IMR-90 (cell line): ENCODE measurements around the gene S100A1. TPM values are rescaled to one million over a fixed set of nuclear protein-coding genes. Genes with fewer than 3 reads are reported as not detected.

Source experiments
- ATAC-seq: fragments of 200-7000 bp; cut with Tn5 transposase; 2 replicates; pipeline ENCODE4 v1.9.1; 2020; ENCODE audit warnings: low read depth, mild to moderate bottlenecking, moderate library complexity
- BruUV-seq: library from RNA; stranded (reverse); fragments of 400-500 nt; replicated peaks from 2 replicates; lab custom pipeline; 2021; lab: Mats Ljungman, UMichigan
- CTCF ChIA-PET: fragments of 300-600 bp; formaldehyde crosslinking; extraction: SDS; loops from one replicate; lab custom pipeline; 2021; ENCODE audit warnings: antibody characterized with exemption; lab: Yijun Ruan, JAX
- POLR2A ChIA-PET: fragments of 300-600 bp; sonication (Branson Sonifier 250); formaldehyde crosslinking; loops from one replicate; lab custom pipeline; 2022; ENCODE audit warnings: antibody characterized with exemption; ENCODE audit not compliant: unreplicated experiment; lab: Charles Lee
- DNase-seq: peaks from one replicate; pipeline ENCODE4 v3.0.0; 2013
- H2AFZ ChIP-seq: replicated peaks from 2 replicates; pipeline ENCODE3; 2013; ENCODE audit warnings: low read length, mild to moderate bottlenecking; ENCODE audit not compliant: poor library complexity
- H2AK5ac ChIP-seq: 2 replicates; pipeline ENCODE4 v1.6.1; 2013; ENCODE audit warnings: low read depth, low read length, inconsistent platforms
- H2AK9ac ChIP-seq: replicated peaks from 2 replicates; pipeline ENCODE3; 2013; ENCODE audit warnings: mild to moderate bottlenecking, low read depth, low read length, moderate library complexity; ENCODE audit not compliant: poor library complexity
- H2BK120ac ChIP-seq: 2 replicates; pipeline ENCODE4 v1.6.1; 2013; ENCODE audit warnings: low read depth, low read length, inconsistent platforms
- H2BK15ac ChIP-seq: 3 replicates; pipeline ENCODE4 v1.6.1; 2013; ENCODE audit warnings: low read depth, low read length, inconsistent platforms
- H2BK20ac ChIP-seq: 2 replicates; pipeline ENCODE4 v1.6.1; 2013; ENCODE audit warnings: low read depth, mild to moderate bottlenecking, inconsistent platforms, low read length, moderate library complexity
- H2BK5ac ChIP-seq: 2 replicates; pipeline ENCODE4 v1.6.1; 2013; ENCODE audit warnings: mild to moderate bottlenecking, low read depth, low read length, inconsistent platforms; ENCODE audit not compliant: poor library complexity, severe bottlenecking
- H3K14ac ChIP-seq: replicated peaks from 2 replicates; pipeline ENCODE4 v1.6.1; 2013; ENCODE audit warnings: low read depth, low read length, inconsistent platforms
- H3K18ac ChIP-seq: 2 replicates; pipeline ENCODE4 v1.6.1; 2013; ENCODE audit warnings: low read depth, low read length, control low read depth
- H3K23ac ChIP-seq: 2 replicates; pipeline ENCODE4 v1.6.1; 2013; ENCODE audit warnings: low read depth, low read length, inconsistent platforms
- H3K27ac ChIP-seq: 2 replicates; pipeline ENCODE4 v1.5.1; 2013; ENCODE audit warnings: mild to moderate bottlenecking, control low read depth, low read length; ENCODE audit not compliant: insufficient read depth
- H3K27me3 ChIP-seq: 2 replicates; pipeline ENCODE4 v1.6.1; 2013; ENCODE audit warnings: low read length; ENCODE audit not compliant: control insufficient read depth, insufficient read depth
- H3K36me3 ChIP-seq: 2 replicates; pipeline ENCODE4 v1.6.1; 2013; ENCODE audit warnings: low read length, mixed read lengths; ENCODE audit not compliant: control insufficient read depth, insufficient read depth
- H3K4ac ChIP-seq: 2 replicates; pipeline ENCODE4 v1.6.1; 2013; ENCODE audit warnings: low read depth, low read length, inconsistent platforms
- H3K4me1 ChIP-seq: 2 replicates; pipeline ENCODE4 v1.6.1; 2013; ENCODE audit warnings: low read length, mixed read lengths; ENCODE audit not compliant: control insufficient read depth, insufficient read depth
- H3K4me2 ChIP-seq: 2 replicates; pipeline ENCODE4 v1.6.1; 2013; ENCODE audit warnings: low read depth, mild to moderate bottlenecking, control low read depth, low read length, moderate library complexity
- H3K4me3 ChIP-seq: 2 replicates; pipeline ENCODE4 v1.5.1; 2013; ENCODE audit warnings: low read depth, mild to moderate bottlenecking, control low read depth, low read length, moderate library complexity; ENCODE audit not compliant: insufficient read depth
- H3K56ac ChIP-seq: 2 replicates; pipeline ENCODE4 v1.6.1; 2013; ENCODE audit warnings: low read length, inconsistent platforms; ENCODE audit not compliant: insufficient read depth; ENCODE audit errors: extremely low read depth
- H3K79me1 ChIP-seq, 2 experiments: 2 replicates each; pipeline ENCODE4 v1.6.1; 2013; ENCODE audit warnings: low read length in 2 of 2, inconsistent platforms in 1 of 2, low read depth in 1 of 2
- H3K9ac ChIP-seq: 2 replicates; pipeline ENCODE4 v1.6.1; 2013; ENCODE audit warnings: low read depth, low read length, control low read depth
- H3K9me1 ChIP-seq: 2 replicates; pipeline ENCODE4 v1.6.1; 2013; ENCODE audit warnings: low read length, inconsistent platforms; ENCODE audit not compliant: insufficient read depth
- H3K9me3 ChIP-seq: 2 replicates; pipeline ENCODE4 v1.6.1; 2013; ENCODE audit warnings: low read length; ENCODE audit not compliant: control insufficient read depth, insufficient read depth
- H4K20me1 ChIP-seq: 2 replicates; pipeline ENCODE4 v1.6.1; 2013; ENCODE audit warnings: low read length, inconsistent platforms; ENCODE audit not compliant: insufficient read depth
- H4K5ac ChIP-seq: 2 replicates; pipeline ENCODE4 v1.6.1; 2013; ENCODE audit warnings: mild to moderate bottlenecking, low read depth, low read length, control low read depth
- H4K8ac ChIP-seq, 2 experiments: 2 replicates each; pipeline ENCODE4 v1.6.1; 2013; ENCODE audit warnings: low read depth in 2 of 2, low read length in 2 of 2, control low read depth in 1 of 2, inconsistent platforms in 1 of 2
- H4K91ac ChIP-seq: 2 replicates; pipeline ENCODE4 v1.6.1; 2013; ENCODE audit warnings: low read depth, low read length, inconsistent platforms; ENCODE audit not compliant: insufficient read depth
- BHLHE40 ChIP-seq: fragments of 150-350 bp; IDR thresholded peaks from 2 replicates; pipeline ENCODE4 v1.6.1; 2016; ENCODE audit warnings: mild to moderate bottlenecking, low read depth, low read length
- CEBPB ChIP-seq: IDR thresholded peaks from 2 replicates; pipeline ENCODE4 v1.6.1; 2012; ENCODE audit warnings: low read depth, low read length, improper control_type of control experiment
- FOS ChIP-seq: fragments of 150-350 bp; IDR thresholded peaks from 2 replicates; pipeline ENCODE4 v1.6.1; 2016; ENCODE audit warnings: low read depth, low read length
- MAFK ChIP-seq: IDR thresholded peaks from 2 replicates; pipeline ENCODE4 v1.6.1; 2012; ENCODE audit warnings: low read depth, low read length, improper control_type of control experiment
- MAZ ChIP-seq: IDR thresholded peaks from 2 replicates; pipeline ENCODE4 v1.6.1; 2012; ENCODE audit warnings: low read depth, mild to moderate bottlenecking, low read length, improper control_type of control experiment, moderate library complexity, borderline replicate concordance
- MXI1 ChIP-seq: IDR thresholded peaks from 2 replicates; pipeline ENCODE4 v1.6.1; 2012; ENCODE audit warnings: low read depth, mild to moderate bottlenecking, low read length, moderate library complexity, borderline replicate concordance
- POLR2A ChIP-seq: IDR thresholded peaks from 2 replicates; pipeline ENCODE4 v1.6.1; 2012; ENCODE audit warnings: mild to moderate bottlenecking, low read depth, low read length
- RCOR1 ChIP-seq: IDR thresholded peaks from 2 replicates; pipeline ENCODE4 v1.6.1; 2012; ENCODE audit warnings: mild to moderate bottlenecking, low read length, improper control_type of control experiment; ENCODE audit not compliant: insufficient replicate concordance
- RFX5 ChIP-seq: IDR thresholded peaks from 2 replicates; pipeline ENCODE4 v1.8.0; 2012; ENCODE audit warnings: low read depth, mild to moderate bottlenecking, low read length, moderate library complexity
- WGBS, 2 experiments: methylation state at CpG; one replicate each; pipeline versions ENCODE4 v1.1.5 to v1.1.7; 2013; ENCODE audit warnings: missing lambda C conversion rate in 2 of 2; ENCODE audit not compliant: insufficient read length in 1 of 2; ENCODE audit errors: extremely low coverage in 2 of 2; 5-methylcytosine and 5-hydroxymethylcytosine counted together
- dilution Hi-C: fragments of 300-500 bp; cut with HindIII; formaldehyde crosslinking; loops from one replicate; pipeline ENCODE4 v1.14.3; 2018; ENCODE audit warnings: low sequenced_read_pairs; ENCODE audit not compliant: unreplicated experiment
- in situ Hi-C: fragments of 300-500 bp; cut with MboI; formaldehyde crosslinking; loops from 3 replicates; pipeline ENCODE4 v1.14.3; 2019; ENCODE audit warnings: low sequenced_read_pairs, inconsistent platforms, mixed read lengths
- intact Hi-C: fragments of 100-400 bp; cut with micrococcal nuclease; formaldehyde crosslinking; loops from 2 replicates; pipeline ENCODE4 v1.10.0; 2022
- polyA plus RNA-seq, 3 experiments: library from polyadenylated mRNA; depleted of rRNA; stranded (reverse); fragments of >200 nt; gene quantifications; 2 replicates each; pipeline ENCODE4 v1.2.3, GENCODE V29; 2012; ENCODE audit warnings: low replicate concordance in 1 of 3
- total RNA-seq: library from RNA; depleted of rRNA; stranded (reverse); fragments of >200 nt; gene quantifications from 2 replicates; pipeline ENCODE4 v1.2.3, GENCODE V29; 2012
- TF ChIP-seq, protein P1 (sequence below): fragments of 150-350 bp; IDR thresholded peaks from 2 replicates; pipeline ENCODE4 v1.6.1; 2016; ENCODE audit warnings: low read depth, mild to moderate bottlenecking, low read length, moderate library complexity, borderline replicate concordance
- TF ChIP-seq, protein P2 (sequence below): conservative IDR thresholded peaks from 2 replicates; pipeline ENCODE4 v1.5.1; 2012; ENCODE audit warnings: mild to moderate bottlenecking, low read depth, low read length, improper control_type of control experiment
- TF ChIP-seq, protein P3 (sequence below): fragments of 150-350 bp; IDR thresholded peaks from 2 replicates; pipeline ENCODE4 v1.6.1; 2017; ENCODE audit warnings: mild to moderate bottlenecking, antibody characterized with exemption, low read length, low read depth

Gene S100A1
- total and polyA plus RNA-seq, 2 of the 4 experiments (the other 2 are of a cell fraction), result 0.18 to 0.29 TPM

DNA sequence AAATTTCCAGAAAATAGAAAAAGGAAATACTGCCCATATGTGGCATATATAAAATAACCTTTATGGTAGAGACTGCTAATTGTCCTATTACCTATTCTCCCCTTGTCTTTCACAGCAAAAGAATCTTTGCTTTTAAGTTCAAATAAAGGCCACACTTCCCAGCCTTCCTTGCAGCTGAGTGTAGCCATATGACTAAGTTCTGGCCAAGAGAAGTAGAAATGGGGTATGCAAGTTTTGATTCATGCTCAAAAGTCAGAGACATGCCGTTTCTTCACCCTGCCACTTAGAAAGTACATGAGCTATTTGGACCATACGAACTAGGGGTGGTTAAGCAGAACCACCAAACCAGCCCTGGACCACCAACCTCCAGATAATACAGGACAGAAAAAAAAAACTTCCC, 44.3 kb upstream of the S100A1 start:
- Histone ChIP-seq H4K20me1 (no peaks in the 10 kb centered on the region), H2BK5ac (no peak overlapping the region), H3K23ac (no peak overlapping the region), H3K14ac (no peak overlapping the region), H2BK15ac (no peak overlapping the region), H4K91ac (no peak overlapping the region), H3K4ac (no peak overlapping the region), H2AK5ac (no peak overlapping the region), H3K4me1 (peaks cover 2% of the 10 kb centered on the region; the same call in 1 of the 2 replicates), H3K18ac (no peak overlapping the region), H3K9ac (no peak overlapping the region), H3K27me3 (no peaks in the 10 kb centered on the region), H3K4me3 (no peak overlapping the region), H3K4me2 (no peak overlapping the region), H2BK120ac (no peak overlapping the region), H4K5ac (no peak overlapping the region), H3K9me3 (no peaks in the 10 kb centered on the region), H3K27ac (no peak overlapping the region), H4K8ac (no peak overlapping the region), H2AFZ (no peak overlapping the region), H3K36me3 (no peaks in the 10 kb centered on the region), H3K79me1 (no peaks in the 10 kb centered on the region), H3K9me1 (peaks cover 2% of the 10 kb centered on the region), H2BK20ac (no peak overlapping the region), H2AK9ac (no peak overlapping the region), H3K56ac (no peak overlapping the region)
- peak; percentile 38 for DNase-seq
- TF ChIP-seq MAZ, result no peak
- TF ChIP-seq, protein P1, sequence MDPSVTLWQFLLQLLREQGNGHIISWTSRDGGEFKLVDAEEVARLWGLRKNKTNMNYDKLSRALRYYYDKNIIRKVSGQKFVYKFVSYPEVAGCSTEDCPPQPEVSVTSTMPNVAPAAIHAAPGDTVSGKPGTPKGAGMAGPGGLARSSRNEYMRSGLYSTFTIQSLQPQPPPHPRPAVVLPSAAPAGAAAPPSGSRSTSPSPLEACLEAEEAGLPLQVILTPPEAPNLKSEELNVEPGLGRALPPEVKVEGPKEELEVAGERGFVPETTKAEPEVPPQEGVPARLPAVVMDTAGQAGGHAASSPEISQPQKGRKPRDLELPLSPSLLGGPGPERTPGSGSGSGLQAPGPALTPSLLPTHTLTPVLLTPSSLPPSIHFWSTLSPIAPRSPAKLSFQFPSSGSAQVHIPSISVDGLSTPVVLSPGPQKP, result no peak
- TF ChIP-seq MXI1, result no peak
- no peak for TF ChIP-seq MAFK
- no peak for TF ChIP-seq RFX5
- no peak for TF ChIP-seq BHLHE40
- no peak for TF ChIP-seq FOS
- TF ChIP-seq CEBPB, result no peak
- TF ChIP-seq, protein P2, sequence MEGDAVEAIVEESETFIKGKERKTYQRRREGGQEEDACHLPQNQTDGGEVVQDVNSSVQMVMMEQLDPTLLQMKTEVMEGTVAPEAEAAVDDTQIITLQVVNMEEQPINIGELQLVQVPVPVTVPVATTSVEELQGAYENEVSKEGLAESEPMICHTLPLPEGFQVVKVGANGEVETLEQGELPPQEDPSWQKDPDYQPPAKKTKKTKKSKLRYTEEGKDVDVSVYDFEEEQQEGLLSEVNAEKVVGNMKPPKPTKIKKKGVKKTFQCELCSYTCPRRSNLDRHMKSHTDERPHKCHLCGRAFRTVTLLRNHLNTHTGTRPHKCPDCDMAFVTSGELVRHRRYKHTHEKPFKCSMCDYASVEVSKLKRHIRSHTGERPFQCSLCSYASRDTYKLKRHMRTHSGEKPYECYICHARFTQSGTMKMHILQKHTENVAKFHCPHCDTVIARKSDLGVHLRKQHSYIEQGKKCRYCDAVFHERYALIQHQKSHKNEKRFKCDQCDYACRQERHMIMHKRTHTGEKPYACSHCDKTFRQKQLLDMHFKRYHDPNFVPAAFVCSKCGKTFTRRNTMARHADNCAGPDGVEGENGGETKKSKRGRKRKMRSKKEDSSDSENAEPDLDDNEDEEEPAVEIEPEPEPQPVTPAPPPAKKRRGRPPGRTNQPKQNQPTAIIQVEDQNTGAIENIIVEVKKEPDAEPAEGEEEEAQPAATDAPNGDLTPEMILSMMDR, result no peak
- TF ChIP-seq, protein P3, sequence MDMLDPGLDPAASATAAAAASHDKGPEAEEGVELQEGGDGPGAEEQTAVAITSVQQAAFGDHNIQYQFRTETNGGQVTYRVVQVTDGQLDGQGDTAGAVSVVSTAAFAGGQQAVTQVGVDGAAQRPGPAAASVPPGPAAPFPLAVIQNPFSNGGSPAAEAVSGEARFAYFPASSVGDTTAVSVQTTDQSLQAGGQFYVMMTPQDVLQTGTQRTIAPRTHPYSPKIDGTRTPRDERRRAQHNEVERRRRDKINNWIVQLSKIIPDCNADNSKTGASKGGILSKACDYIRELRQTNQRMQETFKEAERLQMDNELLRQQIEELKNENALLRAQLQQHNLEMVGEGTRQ, result no peak
- no peak for TF ChIP-seq POLR2A
- no peak for TF ChIP-seq RCOR1
- no peak; the same call in 1 of the 2 replicates for ATAC-seq
- in situ Hi-C loops, result no loop called here
- intact Hi-C loops, result no loop called here
- no TSS peak for BruUV-seq
- CTCF ChIA-PET, result interaction anchor here (0.7 kb wide), 1 partner anchor 312 kb away, joined by 3 read pairs; no protein-coding TSS in a partner anchor
- dilution Hi-C loops, result no loop called here
- no CpG with 5 or more reads among the region's 2 CpGs for WGBS, 2 experiments
- POLR2A ChIA-PET, result no interaction called here
